ENCODE measurements around the gene MMAB. TPM values are rescaled to one million over a fixed set of nuclear protein-coding genes. Genes with fewer than 3 reads are reported as not detected.

The MMAB gene
- polyA plus RNA-seq, 2 of the 4 experiments (the other 2 are of a cell fraction), result 26.1 to 36.8 TPM

GRCh38 chr12:109513977-109514376 is 59.3 kb downstream of the MMAB start:
- no peak overlapping the region for H3K4me3 ChIP-seq
- no peak overlapping the region for H3K27ac ChIP-seq
- FAIRE-seq, result no peak
- POLR2A ChIA-PET, result no interaction called here
- H3K9me3 ChIP-seq, result no peaks in the 10 kb centered on the region
- TF ChIP-seq CHD2 (IDR thresholded peaks at IDR 0.05; ENCODE audit: low read length, partially characterized antibody), result no peak
- TF ChIP-seq ESRRA (IDR thresholded peaks at IDR 0.05; ENCODE audit: borderline replicate concordance, low read length), result no peak
- no peak for TF ChIP-seq RNF2 (IDR thresholded peaks at IDR 0.05; ENCODE audit: borderline replicate concordance, low read depth)
- TF ChIP-seq CHD4 (IDR thresholded peaks at IDR 0.05; ENCODE audit: borderline replicate concordance), result no peak
- TF ChIP-seq TFCP2L1 (CRISPR knock-in tag; IDR thresholded peaks at IDR 0.05), result no peak
- no peak for TF ChIP-seq RAD21 (conservative IDR thresholded peaks at IDR 0.05 in 1 of 2, IDR thresholded peaks at IDR 0.05 in 1 of 2)
- TF ChIP-seq EHF (CRISPR knock-in tag; IDR thresholded peaks at IDR 0.05), result no peak
- TF ChIP-seq, protein P1, sequence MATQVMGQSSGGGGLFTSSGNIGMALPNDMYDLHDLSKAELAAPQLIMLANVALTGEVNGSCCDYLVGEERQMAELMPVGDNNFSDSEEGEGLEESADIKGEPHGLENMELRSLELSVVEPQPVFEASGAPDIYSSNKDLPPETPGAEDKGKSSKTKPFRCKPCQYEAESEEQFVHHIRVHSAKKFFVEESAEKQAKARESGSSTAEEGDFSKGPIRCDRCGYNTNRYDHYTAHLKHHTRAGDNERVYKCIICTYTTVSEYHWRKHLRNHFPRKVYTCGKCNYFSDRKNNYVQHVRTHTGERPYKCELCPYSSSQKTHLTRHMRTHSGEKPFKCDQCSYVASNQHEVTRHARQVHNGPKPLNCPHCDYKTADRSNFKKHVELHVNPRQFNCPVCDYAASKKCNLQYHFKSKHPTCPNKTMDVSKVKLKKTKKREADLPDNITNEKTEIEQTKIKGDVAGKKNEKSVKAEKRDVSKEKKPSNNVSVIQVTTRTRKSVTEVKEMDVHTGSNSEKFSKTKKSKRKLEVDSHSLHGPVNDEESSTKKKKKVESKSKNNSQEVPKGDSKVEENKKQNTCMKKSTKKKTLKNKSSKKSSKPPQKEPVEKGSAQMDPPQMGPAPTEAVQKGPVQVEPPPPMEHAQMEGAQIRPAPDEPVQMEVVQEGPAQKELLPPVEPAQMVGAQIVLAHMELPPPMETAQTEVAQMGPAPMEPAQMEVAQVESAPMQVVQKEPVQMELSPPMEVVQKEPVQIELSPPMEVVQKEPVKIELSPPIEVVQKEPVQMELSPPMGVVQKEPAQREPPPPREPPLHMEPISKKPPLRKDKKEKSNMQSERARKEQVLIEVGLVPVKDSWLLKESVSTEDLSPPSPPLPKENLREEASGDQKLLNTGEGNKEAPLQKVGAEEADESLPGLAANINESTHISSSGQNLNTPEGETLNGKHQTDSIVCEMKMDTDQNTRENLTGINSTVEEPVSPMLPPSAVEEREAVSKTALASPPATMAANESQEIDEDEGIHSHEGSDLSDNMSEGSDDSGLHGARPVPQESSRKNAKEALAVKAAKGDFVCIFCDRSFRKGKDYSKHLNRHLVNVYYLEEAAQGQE (IDR thresholded peaks at IDR 0.05), result no peak
- TF ChIP-seq MAZ (IDR thresholded peaks at IDR 0.05; ENCODE audit: borderline replicate concordance, low read depth, low read length), result no peak
- TF ChIP-seq, protein P2, sequence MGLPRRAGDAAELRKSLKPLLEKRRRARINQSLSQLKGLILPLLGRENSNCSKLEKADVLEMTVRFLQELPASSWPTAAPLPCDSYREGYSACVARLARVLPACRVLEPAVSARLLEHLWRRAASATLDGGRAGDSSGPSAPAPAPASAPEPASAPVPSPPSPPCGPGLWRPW (IDR thresholded peaks at IDR 0.05), result no peak
- TF ChIP-seq PHF8 (IDR thresholded peaks at IDR 0.05; ENCODE audit: borderline replicate concordance, low read depth), result no peak
- TF ChIP-seq ZC3H11A (IDR thresholded peaks at IDR 0.05), result no peak
- TF ChIP-seq ZNF302 (CRISPR knock-in tag; IDR thresholded peaks at IDR 0.05), result no peak
- no peak for TF ChIP-seq ZFP36 (IDR thresholded peaks at IDR 0.05; ENCODE audit: borderline replicate concordance, partially characterized antibody)
- no peak for TF ChIP-seq POLR2AphosphoS2 (conservative IDR thresholded peaks at IDR 0.05; ENCODE audit: low read length)
- TF ChIP-seq MAFK (IDR thresholded peaks at IDR 0.05; ENCODE audit: partially characterized antibody), result no peak
- TF ChIP-seq RARB (CRISPR knock-in tag; IDR thresholded peaks at IDR 0.05), result no peak
- TF ChIP-seq FOSL2 (IDR thresholded peaks at IDR 0.05), result no peak
- TF ChIP-seq FOSL2 (CRISPR knock-in tag; IDR thresholded peaks at IDR 0.05), result no peak
- TF ChIP-seq, protein P3, sequence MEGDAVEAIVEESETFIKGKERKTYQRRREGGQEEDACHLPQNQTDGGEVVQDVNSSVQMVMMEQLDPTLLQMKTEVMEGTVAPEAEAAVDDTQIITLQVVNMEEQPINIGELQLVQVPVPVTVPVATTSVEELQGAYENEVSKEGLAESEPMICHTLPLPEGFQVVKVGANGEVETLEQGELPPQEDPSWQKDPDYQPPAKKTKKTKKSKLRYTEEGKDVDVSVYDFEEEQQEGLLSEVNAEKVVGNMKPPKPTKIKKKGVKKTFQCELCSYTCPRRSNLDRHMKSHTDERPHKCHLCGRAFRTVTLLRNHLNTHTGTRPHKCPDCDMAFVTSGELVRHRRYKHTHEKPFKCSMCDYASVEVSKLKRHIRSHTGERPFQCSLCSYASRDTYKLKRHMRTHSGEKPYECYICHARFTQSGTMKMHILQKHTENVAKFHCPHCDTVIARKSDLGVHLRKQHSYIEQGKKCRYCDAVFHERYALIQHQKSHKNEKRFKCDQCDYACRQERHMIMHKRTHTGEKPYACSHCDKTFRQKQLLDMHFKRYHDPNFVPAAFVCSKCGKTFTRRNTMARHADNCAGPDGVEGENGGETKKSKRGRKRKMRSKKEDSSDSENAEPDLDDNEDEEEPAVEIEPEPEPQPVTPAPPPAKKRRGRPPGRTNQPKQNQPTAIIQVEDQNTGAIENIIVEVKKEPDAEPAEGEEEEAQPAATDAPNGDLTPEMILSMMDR (IDR thresholded peaks at IDR 0.05), result no peak
- 88% methylated on average over 4 of the region's 4 CpGs for WGBS (ENCODE audit: missing lambda C conversion rate)
- no peak for DNase-seq (ENCODE audit: low read depth in 1 of 2, low spot score in 1 of 2)
- no peaks in the 10 kb centered on the region for H3K4me1 ChIP-seq
- ATAC-seq, result no peak
- CTCF ChIA-PET, result interaction anchor here (4.1 kb wide), 1 partner anchor 261 kb away, joined by 20 read pairs; no protein-coding TSS in a partner anchor
- no peak overlapping the region for H3K4me2 ChIP-seq

DNA sequence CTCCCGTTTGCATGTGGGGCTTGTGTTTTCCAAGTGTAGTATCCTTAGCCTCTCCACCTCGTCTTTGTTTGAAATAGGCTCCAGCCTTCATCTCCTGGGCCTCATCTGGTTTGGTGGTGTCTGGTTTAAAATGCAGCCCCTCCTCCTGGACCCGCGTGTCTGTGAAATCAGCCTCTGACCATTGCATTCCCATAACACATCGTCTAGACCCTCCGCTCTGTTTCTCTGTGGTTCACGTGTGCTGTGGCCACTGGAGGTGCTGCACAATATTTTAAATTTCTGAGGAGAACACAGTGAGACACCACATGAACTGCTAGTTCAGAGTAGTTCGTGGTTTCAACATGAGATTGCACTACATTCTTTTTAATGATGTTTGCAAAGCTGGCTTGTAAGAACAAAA is 60.3 kb downstream of the MMAB start:
- TF ChIP-seq ZNF302 (CRISPR knock-in tag; IDR thresholded peaks at IDR 0.05) (no peak), RARB (CRISPR knock-in tag; IDR thresholded peaks at IDR 0.05) (no peak), HDAC2 (IDR thresholded peaks at IDR 0.05) (no peak)
- TF ChIP-seq, protein P4, sequence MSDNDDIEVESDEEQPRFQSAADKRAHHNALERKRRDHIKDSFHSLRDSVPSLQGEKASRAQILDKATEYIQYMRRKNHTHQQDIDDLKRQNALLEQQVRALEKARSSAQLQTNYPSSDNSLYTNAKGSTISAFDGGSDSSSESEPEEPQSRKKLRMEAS (IDR thresholded peaks at IDR 0.05), result no peak
- TF ChIP-seq, protein P3 (IDR thresholded peaks at IDR 0.05), result no peak
- Histone ChIP-seq H3K27ac (no peak overlapping the region), H3K4me3 (no peak overlapping the region), H3K9me3 (no peaks in the 10 kb centered on the region), H3K4me2 (no peak overlapping the region), H3K4me1 (no peaks in the 10 kb centered on the region)
- ATAC-seq, result 0 out of 6 replicates have a peak, but pooled peaks of 1 of the 2 experiments have one; percentile 27
- no peak for FAIRE-seq
- CTCF ChIA-PET, result interaction anchor here (1.8 to 4.1 kb wide), 2 partner anchors 10 to 262 kb away, joined by 6 to 20 read pairs; no protein-coding TSS in a partner anchor
- 84% methylated on average over 8 of the region's 8 CpGs for WGBS (ENCODE audit: missing lambda C conversion rate)
- POLR2A ChIA-PET, result no interaction called here
- DNase-seq (ENCODE audit: low read depth in 1 of 2, low spot score in 1 of 2), result no peak
